OCI-LY1 (cell line): Measurements from ENCODE around the gene PUM1.

Experiments
- H2AFZ ChIP-seq: fragments of 200-600 bp; sonication (generic), shearing (Covaris generic); 2 replicates; pipeline ENCODE4 v1.6.0; 2014; ENCODE audit warnings: antibody characterized with exemption, mild to moderate bottlenecking, low read length
- H3F3A ChIP-seq: fragments of 200-600 bp; sonication (generic), shearing (Covaris generic); 2 replicates; pipeline ENCODE4 v1.6.0; 2014; ENCODE audit warnings: mild to moderate bottlenecking, antibody characterized with exemption, low read length, moderate library complexity; ENCODE audit not compliant: insufficient read depth
- H3K27ac ChIP-seq: fragments of 200-600 bp; sonication (generic); 2 replicates; pipeline ENCODE4 v1.5.1; 2014; ENCODE audit warnings: low read length, mixed run types, mild to moderate bottlenecking, low read depth; ENCODE audit not compliant: poor library complexity, severe bottlenecking
- H3K27me3 ChIP-seq: fragments of 200-600 bp; sonication (generic); 2 replicates; pipeline ENCODE4 v1.6.0; 2014; ENCODE audit warnings: antibody characterized with exemption, mild to moderate bottlenecking, low read length, moderate library complexity; ENCODE audit not compliant: insufficient read depth
- H3K36me3 ChIP-seq: fragments of 200-600 bp; sonication (generic); 2 replicates; pipeline ENCODE4 v1.6.1; 2014; ENCODE audit warnings: mild to moderate bottlenecking, antibody characterized with exemption, low read length, moderate library complexity, mixed read lengths; ENCODE audit not compliant: insufficient read depth
- H3K4me1 ChIP-seq: fragments of 200-600 bp; sonication (generic); 2 replicates; pipeline ENCODE4 v1.5.1; 2014; ENCODE audit warnings: mild to moderate bottlenecking, low read length, moderate library complexity; ENCODE audit not compliant: insufficient read depth, severe bottlenecking
- H3K4me2 ChIP-seq: fragments of 200-600 bp; sonication (generic), shearing (Covaris generic); 2 replicates; pipeline ENCODE4 v1.6.1; 2014; ENCODE audit warnings: low read length
- H3K4me3 ChIP-seq: fragments of 200-600 bp; sonication (generic); 2 replicates; pipeline ENCODE4 v1.5.1; 2014; ENCODE audit warnings: low read length, low read depth, mild to moderate bottlenecking, mixed read lengths; ENCODE audit not compliant: poor library complexity, severe bottlenecking
- H3K79me2 ChIP-seq: fragments of 200-600 bp; shearing (Covaris generic); 2 replicates; pipeline ENCODE4 v1.6.1; 2016; ENCODE audit warnings: mixed run types, low read length, mixed read lengths; ENCODE audit not compliant: insufficient read depth
- H3K9ac ChIP-seq: fragments of 200-600 bp; sonication (generic), shearing (Covaris generic); 2 replicates; pipeline ENCODE4 v1.6.1; 2014; ENCODE audit warnings: mild to moderate bottlenecking, low read length, mixed read lengths
- H3K9me2 ChIP-seq: fragments of 200-600 bp; sonication (generic), shearing (Covaris generic); 2 replicates; pipeline ENCODE4 v1.6.1; 2014; ENCODE audit warnings: low read depth, mild to moderate bottlenecking, low read length, mixed read lengths
- H3K9me3 ChIP-seq: fragments of 200-600 bp; shearing (Covaris generic); 2 replicates; pipeline ENCODE4 v1.6.1; 2014; ENCODE audit warnings: low read length, mixed read lengths
- H4K20me1 ChIP-seq: fragments of 200-600 bp; sonication (generic), shearing (Covaris generic); 2 replicates; pipeline ENCODE4 v1.6.0; 2016; ENCODE audit warnings: mild to moderate bottlenecking, low read length; ENCODE audit not compliant: insufficient read depth
- CTCF ChIP-seq: fragments of 200-600 bp; sonication (generic), shearing (Covaris generic); IDR thresholded peaks from 2 replicates; pipeline ENCODE4 v1.5.1; 2017; ENCODE audit warnings: mild to moderate bottlenecking, antibody characterized with exemption, low read length, moderate library complexity, mixed read lengths
- EZH2 ChIP-seq: fragments of 200-600 bp; sonication (generic), shearing (Covaris generic); IDR thresholded peaks from 2 replicates; pipeline ENCODE4 v1.8.0; 2017; ENCODE audit warnings: borderline replicate concordance, mixed run types, mild to moderate bottlenecking, antibody characterized with exemption, low read length, moderate library complexity, mixed read lengths

The PUM1 gene

GRCh38 chr1:31013187-31013864 is 52.2 kb downstream of the PUM1 start:
- Histone ChIP-seq H3K4me3 (no peak overlapping the region), H3K79me2 (peaks cover 97% of the 10 kb centered on the region), H3K27ac (peak overlapping the region; percentile 19), H4K20me1 (no peaks in the 10 kb centered on the region), H3K36me3 (peaks cover 15% of the 10 kb centered on the region; the same call in 1 of the 2 replicates), H3K27me3 (no peaks in the 10 kb centered on the region), H2AFZ (no peak overlapping the region), H3K4me2 (no peak overlapping the region), H3K9ac (no peak overlapping the region), H3F3A (no peaks in the 10 kb centered on the region), H3K4me1 (peaks cover 52% of the 10 kb centered on the region), H3K9me2 (no peaks in the 10 kb centered on the region), H3K9me3 (no peaks in the 10 kb centered on the region)
- TF ChIP-seq EZH2 = no peak
- TF ChIP-seq CTCF = no peak

GRCh38 chr1:31012210-31012924 is 53.1 kb downstream of the PUM1 start:
- Histone ChIP-seq H3K27me3 (no peaks in the 10 kb centered on the region), H4K20me1 (no peaks in the 10 kb centered on the region), H3K4me1 (peaks cover 60% of the 10 kb centered on the region), H3K27ac (no peak overlapping the region), H3K9me3 (no peaks in the 10 kb centered on the region), H3F3A (no peaks in the 10 kb centered on the region), H3K9ac (no peak overlapping the region), H3K79me2 (peaks cover 98% of the 10 kb centered on the region), H3K36me3 (peaks cover 25% of the 10 kb centered on the region; the same call in 1 of the 2 replicates), H3K9me2 (no peaks in the 10 kb centered on the region), H3K4me2 (no peak overlapping the region), H3K4me3 (no peak overlapping the region), H2AFZ (no peak overlapping the region)
- TF ChIP-seq EZH2 = no peak
- TF ChIP-seq CTCF = no peak

GRCh38 chr1:31011719-31012118 is 53.8 kb downstream of the PUM1 start:
- H3F3A ChIP-seq = no peaks in the 10 kb centered on the region

More at GRCh38 chr1:31011719-31012118, 53.8 kb downstream of the PUM1 start:
- no peaks in the 10 kb centered on the region for H3K9me3 ChIP-seq
- no peak overlapping the region for H3K27ac ChIP-seq
- H3K9ac ChIP-seq = no peak overlapping the region
- H3K4me2 ChIP-seq = no peak overlapping the region
- H3K27me3 ChIP-seq = no peaks in the 10 kb centered on the region
- no peak overlapping the region for H3K4me3 ChIP-seq
- H3K4me1 ChIP-seq = peaks cover 55% of the 10 kb centered on the region
- H2AFZ ChIP-seq = no peak overlapping the region
- peaks cover 26% of the 10 kb centered on the region; the same call in 1 of the 2 replicates for H3K36me3 ChIP-seq
- H3K79me2 ChIP-seq = peaks cover 97% of the 10 kb centered on the region
- H4K20me1 ChIP-seq = no peaks in the 10 kb centered on the region
- H3K9me2 ChIP-seq = no peaks in the 10 kb centered on the region
- no peak for TF ChIP-seq CTCF
- no peak for TF ChIP-seq EZH2
